HFFc6 (cell line): ENCODE data around the gene TMOD1. TPM values are rescaled to one million over a fixed set of nuclear protein-coding genes. Genes with fewer than 3 reads are reported as not detected.

Experiments used
- DNase-seq: peaks from one replicate; pipeline ENCODE4 v3.0.0-alpha.2; 2018
- H3K27ac Mint-ChIP-seq: 2 replicates; pipeline ENCODE4 v1.8.0; 2020; ENCODE audit warnings: mild to moderate bottlenecking, mixed read lengths
- H3K27me3 Mint-ChIP-seq: 2 replicates; pipeline ENCODE4 v1.8.0; 2021; ENCODE audit warnings: mild to moderate bottlenecking, moderate library complexity, mixed read lengths; ENCODE audit not compliant: insufficient read depth
- H3K36me3 Mint-ChIP-seq: 2 replicates; pipeline ENCODE4 v1.8.0; 2021; ENCODE audit warnings: low read depth, mixed read lengths
- H3K4me1 Mint-ChIP-seq: 2 replicates; pipeline ENCODE4 v1.8.0; 2020; ENCODE audit warnings: low read depth, mixed read lengths
- H3K4me3 Mint-ChIP-seq: 2 replicates; pipeline ENCODE4 v1.8.0; 2020; ENCODE audit warnings: mild to moderate bottlenecking, moderate library complexity, mixed read lengths
- H3K9me3 Mint-ChIP-seq: 2 replicates; pipeline ENCODE4 v1.8.0; 2020; ENCODE audit warnings: mild to moderate bottlenecking, mixed read lengths
- CTCF ChIP-seq: fragments of 200-600 bp; sonication (generic); IDR thresholded peaks from 2 replicates; pipeline ENCODE4 v1.5.0; 2021; ENCODE audit warnings: antibody characterized with exemption, mild to moderate bottlenecking
- total RNA-seq, 6 experiments: library from RNA; stranded (reverse); fragmentation: NEBNext Ultra II Directional; extraction: Animal tissue kit (Norgen Biotek cat#: 25700); gene quantifications; 2 replicates in 1 of 6; 3 replicates in 5 of 6; pipeline ENCODE4 v1.2.3, GENCODE V29; 2021

The TMOD1 gene
- total RNA-seq, 6 experiments from 2014 or later: 0.14 to 0.60 (median 0.57) TPM

- no peak for TF ChIP-seq CTCF
- Mint-ChIP-seq H3K36me3 (no peaks in the 10 kb centered on the region), H3K27ac (no peak overlapping the region; the same call in 1 of the 2 replicates), H3K27me3 (peaks cover 26% of the 10 kb centered on the region), H3K9me3 (no peaks in the 10 kb centered on the region), H3K4me1 (peaks cover 19% of the 10 kb centered on the region), H3K4me3 (no peak overlapping the region)
- no peak for DNase-seq
These were observed 3.1 kb downstream of the TMOD1 start for GRCh38 chr9:97504381-97505216.

GRCh38 chr9:97505845-97506244, 4.4 kb downstream of the TMOD1 start:
- peaks cover 23% of the 10 kb centered on the region for H3K4me1 Mint-ChIP-seq
- no peak overlapping the region for H3K27ac Mint-ChIP-seq
- H3K27me3 Mint-ChIP-seq: peaks cover 22% of the 10 kb centered on the region
- no peaks in the 10 kb centered on the region for H3K9me3 Mint-ChIP-seq
- no peak for TF ChIP-seq CTCF
- no peaks in the 10 kb centered on the region for H3K36me3 Mint-ChIP-seq
- DNase-seq: no peak
- no peak overlapping the region for H3K4me3 Mint-ChIP-seq

GRCh38 chr9:97506306-97506705, 4.8 kb downstream of the TMOD1 start:
- Mint-ChIP-seq H3K4me3 (no peak overlapping the region), H3K4me1 (peaks cover 24% of the 10 kb centered on the region), H3K9me3 (no peaks in the 10 kb centered on the region), H3K36me3 (no peaks in the 10 kb centered on the region), H3K27me3 (peaks cover 20% of the 10 kb centered on the region), H3K27ac (no peak overlapping the region)
- no peak for DNase-seq
- TF ChIP-seq CTCF: no peak

GRCh38 chr9:97506787-97507186, 5.3 kb downstream of the TMOD1 start:
- peaks cover 28% of the 10 kb centered on the region for H3K4me1 Mint-ChIP-seq
- H3K4me3 Mint-ChIP-seq: no peak overlapping the region
- no peak for TF ChIP-seq CTCF
- H3K27me3 Mint-ChIP-seq: peaks cover 20% of the 10 kb centered on the region
- no peak overlapping the region for H3K27ac Mint-ChIP-seq
- DNase-seq: no peak
- H3K9me3 Mint-ChIP-seq: no peaks in the 10 kb centered on the region
- no peaks in the 10 kb centered on the region for H3K36me3 Mint-ChIP-seq

- H3K27me3 Mint-ChIP-seq: peaks cover 16% of the 10 kb centered on the region
- TF ChIP-seq CTCF: no peak
- peaks cover 28% of the 10 kb centered on the region for H3K4me1 Mint-ChIP-seq
- no peaks in the 10 kb centered on the region for H3K36me3 Mint-ChIP-seq
- no peak overlapping the region for H3K27ac Mint-ChIP-seq
- H3K9me3 Mint-ChIP-seq: no peaks in the 10 kb centered on the region
- no peak for DNase-seq
- H3K4me3 Mint-ChIP-seq: no peak overlapping the region
These were observed 6.0 kb downstream of the TMOD1 start for GRCh38 chr9:97507428-97507984.
